Measurements from ENCODE around the gene TRIM62.
"Not testable (repeated sequence)": the region's sequence is repeated elsewhere in the genome, so short reads cannot be mapped to it uniquely, and the experiment has no call there.

Gene TRIM62

DNA sequence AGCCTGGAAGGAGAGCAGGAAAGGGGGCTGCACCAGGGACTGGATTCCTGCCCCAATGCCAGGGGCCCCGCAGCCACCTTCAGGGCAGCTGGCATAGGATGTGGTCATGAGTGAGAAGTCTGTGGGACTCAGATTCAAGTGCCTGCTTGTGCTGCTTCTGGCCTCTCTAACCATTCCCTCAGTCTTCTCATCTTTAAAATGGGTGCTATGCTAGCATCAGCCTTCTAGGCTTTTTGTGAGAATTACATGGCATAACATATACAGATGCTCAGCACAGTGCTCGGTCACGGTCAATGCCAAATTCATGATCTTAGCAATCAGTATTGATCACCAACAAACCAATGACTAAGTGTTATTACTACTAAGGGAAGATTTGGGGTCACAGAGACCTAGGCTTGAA, 23.5 kb downstream of the TRIM62 start:
- no peak for DNase-seq

GRCh38 chr1:33157131-33157530, 24.7 kb downstream of the TRIM62 start:
- no peak for DNase-seq

DNA sequence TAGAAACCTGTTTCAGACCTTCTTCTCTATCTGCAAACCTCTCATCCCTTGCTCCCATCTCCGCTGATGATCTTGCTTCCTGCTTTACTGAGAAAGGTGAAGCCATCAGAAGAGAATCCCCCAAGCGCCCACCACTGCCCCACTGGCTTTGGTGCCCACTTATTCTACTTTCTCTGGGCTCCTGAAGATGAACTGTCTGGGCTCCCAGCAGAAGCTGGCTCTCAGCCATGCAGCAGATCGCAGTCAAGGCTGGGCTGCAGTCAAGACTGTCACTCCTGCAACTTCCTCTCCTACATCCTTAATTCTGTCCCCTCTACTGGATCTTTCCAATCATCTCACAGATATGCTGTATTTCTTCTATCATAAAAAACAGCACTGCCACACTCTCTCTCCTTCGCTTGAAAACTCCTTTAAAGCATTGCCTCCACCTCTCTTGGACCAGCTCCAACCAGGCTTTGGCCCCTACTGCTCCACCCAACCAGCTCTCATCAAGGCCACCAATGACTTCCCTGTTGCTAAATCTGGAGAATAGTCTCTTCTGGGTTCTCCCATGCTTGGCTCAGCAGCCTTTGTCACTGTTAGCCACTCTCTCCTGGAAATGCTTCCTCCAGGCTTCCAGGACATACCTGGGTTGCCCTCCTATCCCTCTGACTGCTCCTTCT, 25.8 kb downstream of the TRIM62 start:
- DNase-seq = no peak

GRCh38 chr1:33153650-33154049, 28.2 kb downstream of the TRIM62 start:
- DNase-seq = no peak

DNA sequence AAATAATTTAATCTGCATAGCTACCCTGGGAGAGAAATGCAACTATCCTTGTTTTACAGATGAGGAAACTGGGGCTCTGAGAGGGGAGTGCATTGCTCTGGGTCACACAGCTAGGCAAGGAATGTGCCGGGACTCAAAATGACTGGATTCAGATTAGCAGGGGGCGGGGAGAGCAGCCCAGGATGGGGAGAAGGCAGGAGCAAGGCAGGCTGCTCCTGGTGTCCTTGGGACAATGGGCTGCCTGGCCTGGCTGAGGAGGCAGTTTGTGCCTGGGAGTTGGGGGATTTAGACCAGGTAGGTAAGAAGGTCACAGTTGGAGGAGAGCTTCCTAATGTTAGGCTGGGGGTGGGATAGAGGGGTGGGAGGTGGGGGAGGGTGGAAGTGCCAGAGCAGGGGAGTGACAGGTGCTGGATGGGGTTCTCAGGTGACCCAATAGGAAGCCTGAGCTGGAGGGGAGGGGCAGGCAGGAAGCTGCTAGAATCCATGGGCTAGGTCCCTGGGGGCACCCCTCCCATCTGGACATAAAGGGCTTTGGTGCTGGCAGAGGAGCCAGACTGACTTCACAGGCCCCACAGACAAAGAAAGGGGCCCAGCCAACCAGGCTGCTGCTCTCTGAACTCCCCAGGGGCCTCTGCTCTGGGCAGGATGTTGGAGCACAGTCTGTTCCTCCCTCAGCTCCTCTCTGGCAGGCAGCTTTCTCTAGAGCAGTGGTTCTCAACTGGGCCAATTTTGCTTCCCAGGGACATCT, 29.0 kb downstream of the TRIM62 start:
- peak; percentile 91 for DNase-seq

GRCh38 chr1:33151116-33151515, 30.7 kb downstream of the TRIM62 start:
- DNase-seq = no peak

- DNase-seq = no peak
Observed at GRCh38 chr1:33150522-33150921, 31.3 kb downstream of the TRIM62 start.

- no peak for DNase-seq
Observed at GRCh38 chr1:33149453-33150190, 32.2 kb downstream of the TRIM62 start.

- DNase-seq = no peak
Observed at GRCh38 chr1:33148615-33149014, 33.2 kb downstream of the TRIM62 start.

- no peak for DNase-seq
Observed at GRCh38 chr1:33147997-33148314, 33.9 kb downstream of the TRIM62 start.

- no peak for DNase-seq
Observed at GRCh38 chr1:33147275-33147996, 34.4 kb downstream of the TRIM62 start.

GRCh38 chr1:33146003-33146402, 35.8 kb downstream of the TRIM62 start:
- DNase-seq = peak; percentile 44

GRCh38 chr1:33143698-33144097, 38.1 kb downstream of the TRIM62 start:
- no peak for DNase-seq

DNA sequence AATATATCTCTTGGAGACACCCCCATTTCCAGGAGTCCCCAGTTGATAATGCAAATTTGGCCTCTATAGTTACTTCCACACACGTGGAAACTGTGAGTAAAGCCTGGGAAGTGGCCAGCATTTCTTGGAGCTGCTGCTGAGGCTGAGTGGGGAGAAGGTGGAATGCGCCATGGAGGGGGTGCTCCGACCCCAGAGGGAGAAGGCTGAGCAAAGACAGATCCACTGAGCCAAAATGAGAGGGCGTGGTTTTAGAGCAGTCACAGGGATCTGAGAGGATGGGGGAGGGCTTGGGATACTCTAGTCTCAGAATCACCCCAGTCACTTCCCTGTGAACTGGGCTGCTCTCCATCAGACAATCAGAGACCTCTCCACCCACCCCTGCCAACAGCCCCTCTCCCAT, 38.7 kb downstream of the TRIM62 start:
- no peak for DNase-seq

DNA sequence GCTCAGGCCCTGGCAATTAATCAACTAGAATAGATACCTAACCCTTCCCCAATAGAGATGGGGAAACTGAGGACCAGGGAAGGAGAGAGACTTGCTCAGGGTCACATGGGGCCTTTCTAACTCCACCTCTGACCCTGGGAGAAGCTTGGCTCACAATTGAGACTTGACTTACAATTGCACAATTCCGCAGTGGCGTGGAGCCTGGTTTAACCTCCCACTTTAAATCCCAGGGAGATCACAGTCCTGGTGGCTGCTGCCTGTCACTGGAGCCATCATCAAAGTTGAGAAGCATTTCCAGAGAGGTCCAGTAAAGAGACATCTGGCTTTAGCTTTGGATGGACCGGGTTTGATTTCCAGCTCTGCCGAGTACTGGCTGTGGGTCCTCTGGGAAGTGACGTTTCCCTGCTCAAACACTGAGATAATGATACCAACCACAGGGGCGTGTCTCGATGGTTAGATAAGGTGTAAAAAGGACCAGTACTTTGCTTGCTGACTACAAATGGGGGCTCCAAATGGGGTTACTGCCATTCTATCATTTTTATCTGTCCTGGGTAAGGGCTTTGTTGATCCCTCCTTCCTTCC, 39.3 kb downstream of the TRIM62 start:
- no peak for DNase-seq

DNA sequence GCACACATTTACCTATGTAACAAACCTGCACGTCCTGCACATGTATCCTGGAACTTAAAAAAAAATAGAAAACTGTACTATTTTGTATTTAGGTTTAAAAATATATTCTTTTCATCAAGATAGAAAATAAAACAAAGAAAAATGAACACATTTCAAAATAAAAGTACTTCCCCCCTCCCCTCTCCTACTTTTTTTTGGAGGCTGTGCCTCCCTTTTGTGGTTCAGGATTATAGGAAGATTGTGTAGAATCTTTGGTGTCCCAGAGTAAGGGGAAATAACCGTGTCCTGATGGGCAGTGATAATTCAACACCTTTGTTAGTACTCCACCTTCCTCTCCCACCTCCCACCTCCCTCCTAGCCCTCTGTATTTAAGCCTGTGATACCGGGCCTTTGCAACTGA, 40.1 kb downstream of the TRIM62 start:
- no peak for DNase-seq

DNA sequence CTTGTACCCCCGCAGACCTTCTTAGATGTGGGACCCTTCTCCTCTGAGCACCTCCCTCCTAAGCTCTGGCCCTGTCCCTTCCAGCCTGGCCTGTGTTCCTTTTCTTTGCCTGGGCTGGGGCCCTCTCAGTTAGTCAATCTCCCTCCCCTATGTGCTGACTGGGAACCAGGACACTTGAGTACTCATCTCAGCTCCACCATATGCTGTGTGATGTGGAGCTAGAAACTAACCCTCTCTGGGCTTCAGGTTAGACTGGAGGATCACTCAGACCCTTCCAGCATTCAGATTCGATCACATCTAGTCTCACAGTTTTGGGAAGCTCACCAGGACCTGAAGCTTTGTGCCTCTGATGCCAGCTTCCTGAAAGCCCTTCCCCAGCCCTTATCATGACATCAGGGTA, 40.6 kb downstream of the TRIM62 start:
- DNase-seq = no peak

GRCh38 chr1:33140153-33141149, 41.4 kb downstream of the TRIM62 start:
- DNase-seq = no peak

GRCh38 chr1:33137800-33138199, 44.0 kb downstream of the TRIM62 start:
- peak; percentile 59 for DNase-seq

- DNase-seq = not testable (repeated sequence)
Observed at GRCh38 chr1:33136041-33136440, 45.8 kb downstream of the TRIM62 start.

DNA sequence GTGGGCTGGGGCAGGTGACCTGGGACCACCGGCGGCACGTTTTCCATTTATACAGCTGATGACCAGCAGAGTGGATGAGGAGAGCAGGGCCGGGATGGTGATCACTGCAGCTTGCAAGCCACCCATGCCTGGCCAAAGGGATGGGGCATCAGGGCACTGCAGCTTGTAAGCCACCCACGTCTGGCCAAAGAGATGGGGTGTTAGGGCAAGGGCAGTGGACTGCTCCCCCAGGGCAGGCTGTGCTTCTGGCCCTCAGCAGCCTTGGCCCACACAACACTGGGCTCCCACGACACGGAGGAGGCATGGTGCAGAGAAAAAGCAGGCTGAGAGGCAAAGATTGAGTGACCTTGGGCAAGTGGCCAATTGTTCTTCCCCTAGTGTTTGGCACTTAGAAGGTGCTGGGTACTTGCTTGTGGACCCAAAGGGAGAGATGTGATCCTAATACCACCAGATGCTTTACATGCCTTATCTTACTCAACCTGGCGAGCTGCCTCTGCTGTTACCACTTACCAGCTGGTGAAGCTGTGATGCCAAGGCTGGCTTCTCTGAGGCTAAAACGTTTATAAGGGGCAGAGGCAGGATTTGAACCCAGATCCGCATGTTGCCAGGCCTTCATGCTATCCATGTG, 48.3 kb downstream of the TRIM62 start:
- peak; percentile 63 for DNase-seq
